Activated T-cell treated with anti-CD3 and anti-CD28 coated beads for 1 hour (primary cell): ENCODE data around the gene MYO1G.
A peak's percentile ranks its signal among the peaks of the same experiment; 100 is the strongest.
"Not testable (repeated sequence)": the region's sequence is repeated elsewhere in the genome, so short reads cannot be mapped to it uniquely, and the experiment has no call there.

ENCODE experiments used
- DNase-seq: peaks from one replicate; pipeline ENCODE4 v3.0.0-alpha.2; 2020; ENCODE audit warnings: low read depth

Gene MYO1G

GRCh38 chr7:44978511-44979366 is at the start of gene MYO1G:
MYO1G (minus strand) TSS chr7:44979015; CDS start chr7:44978961, 54 bp downstream.
- peak; percentile 70 for DNase-seq

DNA sequence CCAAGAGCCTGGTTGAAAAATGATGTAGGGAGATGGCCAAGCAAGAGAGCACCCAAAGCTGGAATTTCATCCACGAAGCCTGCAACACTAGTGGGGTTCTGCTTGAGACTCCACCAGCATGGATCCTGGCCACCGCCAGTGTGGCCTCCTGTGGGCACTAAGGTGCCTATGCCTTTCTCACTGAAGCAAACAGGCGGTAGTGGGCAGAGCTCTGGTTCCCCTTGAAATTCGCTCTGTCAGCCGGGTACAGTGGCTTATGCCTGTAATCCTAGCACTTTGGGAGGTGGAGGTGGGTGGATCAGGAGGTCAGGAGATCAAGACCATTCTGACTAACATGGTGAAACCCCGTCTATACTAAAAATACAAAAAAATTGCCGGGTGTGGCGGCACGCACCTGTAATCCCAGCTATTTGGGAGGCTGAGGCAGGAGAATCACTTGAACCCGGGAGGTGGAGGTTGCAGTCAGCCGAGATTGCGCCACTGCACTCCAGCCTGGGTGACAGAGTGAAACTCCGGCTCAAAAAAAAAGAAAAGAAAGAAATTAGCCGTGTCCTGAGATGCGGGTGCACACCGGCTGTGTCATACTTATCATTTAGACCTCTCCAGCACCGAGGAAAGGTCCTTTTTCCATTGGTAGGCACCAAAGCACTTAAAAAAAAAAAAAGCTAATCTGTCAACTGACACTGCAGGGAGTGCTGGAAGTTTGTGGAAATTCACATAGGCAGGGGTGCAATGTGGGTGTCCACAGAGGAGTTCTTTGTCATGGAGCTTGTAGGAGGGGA is 49.5 kb upstream of the MYO1G start:
- DNase-seq, result no peak

DNA sequence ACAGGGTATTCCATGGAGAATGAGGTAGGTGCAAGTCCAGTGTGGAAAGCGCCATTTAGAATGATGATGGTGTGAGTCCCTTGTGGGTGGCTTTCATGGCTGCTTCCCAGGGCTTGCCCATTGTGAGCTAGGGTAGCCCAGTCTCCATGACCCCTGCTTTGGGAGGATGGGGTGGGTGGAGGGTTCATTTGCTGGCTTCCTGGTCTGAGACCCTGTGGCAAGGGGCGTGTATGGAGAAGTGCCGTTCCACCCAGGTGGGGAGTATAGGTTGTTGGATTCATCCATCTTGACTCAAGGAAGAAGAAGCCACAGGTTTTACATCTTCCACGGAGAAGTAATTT is 48.9 kb upstream of the MYO1G start:
- DNase-seq, result no peak

- DNase-seq, result peak; percentile 7
Observed at GRCh38 chr7:45026984-45027773, 48.4 kb upstream of the MYO1G start.

DNA sequence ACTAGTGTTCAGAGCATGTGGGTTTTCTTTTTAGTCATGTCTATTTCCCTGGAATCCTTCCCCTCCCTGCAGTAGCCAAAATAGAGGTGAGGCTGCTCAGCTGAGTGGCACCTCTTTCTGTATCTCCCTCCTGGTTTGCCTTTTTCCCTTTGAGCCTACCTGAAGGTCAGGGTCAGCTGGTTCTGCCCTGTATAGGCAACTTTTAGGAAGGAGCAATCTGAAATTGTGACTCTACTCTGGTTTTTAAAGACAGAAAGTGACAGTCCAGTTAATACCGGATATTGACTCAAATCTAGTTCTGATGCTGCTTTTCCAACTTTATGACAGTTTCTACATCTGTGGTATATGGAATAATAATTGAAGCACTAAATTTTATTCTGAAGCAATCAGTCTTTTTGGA is 47.2 kb upstream of the MYO1G start:
- no peak for DNase-seq

GRCh38 chr7:45025473-45025872 is 46.7 kb upstream of the MYO1G start:
- DNase-seq, result not testable (repeated sequence)

DNA sequence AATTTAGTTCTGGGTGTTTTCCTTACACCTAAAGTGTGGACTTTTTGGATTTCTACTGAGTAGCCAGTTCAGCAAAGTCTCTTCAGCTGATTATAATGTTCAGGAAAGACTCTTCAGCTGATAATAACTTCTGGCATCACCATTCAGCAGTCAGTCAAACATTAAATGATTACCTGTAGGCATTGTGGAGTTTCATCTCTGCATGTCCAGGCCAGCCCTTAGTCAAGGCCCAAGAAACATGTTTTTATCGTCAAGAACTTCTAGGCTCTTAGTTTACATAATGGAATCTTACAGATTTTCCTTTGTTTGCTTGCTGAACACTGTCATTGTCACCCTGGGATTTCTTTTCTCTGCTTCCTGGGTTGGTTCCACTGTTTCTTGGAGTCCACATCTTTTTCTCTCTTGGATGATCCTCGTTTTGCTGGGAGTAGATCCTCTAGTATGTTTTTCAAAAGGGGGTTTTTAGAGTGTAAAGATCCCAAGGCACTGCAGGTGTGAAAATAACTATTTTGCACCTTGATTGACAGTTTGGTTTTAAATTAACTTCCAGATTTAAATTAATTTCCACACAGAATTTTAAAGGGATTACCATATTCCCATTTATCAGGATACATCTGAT is 45.4 kb upstream of the MYO1G start:
- no peak for DNase-seq

DNA sequence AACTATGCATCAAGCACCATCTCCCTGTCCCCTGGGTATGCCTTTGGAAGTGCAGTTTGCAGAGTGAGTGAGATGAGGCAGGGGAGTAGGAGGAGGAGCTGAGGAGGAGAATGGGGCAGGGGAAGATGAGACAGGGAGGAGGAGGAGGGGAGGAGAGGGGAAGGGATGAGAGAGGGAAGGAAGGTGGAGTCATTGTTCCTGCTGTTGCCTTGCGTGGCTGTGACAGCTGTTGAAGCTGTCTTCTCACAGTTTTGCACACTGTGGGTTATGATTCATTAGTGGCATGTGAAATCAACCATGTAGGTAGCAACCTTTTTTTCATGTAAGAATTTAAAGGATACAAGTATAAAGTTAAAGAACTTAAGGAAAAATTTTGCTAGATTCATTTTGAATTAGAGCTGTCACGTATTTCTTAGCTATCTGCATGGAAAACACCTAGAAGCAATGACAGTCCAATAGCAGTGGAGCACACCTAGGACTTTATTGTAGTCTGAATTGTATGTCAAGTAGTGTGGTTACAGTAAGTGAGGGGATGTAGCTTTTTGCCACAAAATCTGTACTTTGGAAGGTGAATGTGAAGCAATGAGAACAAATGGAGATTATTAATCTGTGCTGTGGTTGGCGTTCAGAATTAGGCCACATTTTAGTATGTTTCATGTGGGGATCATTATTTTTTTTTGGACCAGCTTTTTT is 42.9 kb upstream of the MYO1G start:
- DNase-seq, result no peak

DNA sequence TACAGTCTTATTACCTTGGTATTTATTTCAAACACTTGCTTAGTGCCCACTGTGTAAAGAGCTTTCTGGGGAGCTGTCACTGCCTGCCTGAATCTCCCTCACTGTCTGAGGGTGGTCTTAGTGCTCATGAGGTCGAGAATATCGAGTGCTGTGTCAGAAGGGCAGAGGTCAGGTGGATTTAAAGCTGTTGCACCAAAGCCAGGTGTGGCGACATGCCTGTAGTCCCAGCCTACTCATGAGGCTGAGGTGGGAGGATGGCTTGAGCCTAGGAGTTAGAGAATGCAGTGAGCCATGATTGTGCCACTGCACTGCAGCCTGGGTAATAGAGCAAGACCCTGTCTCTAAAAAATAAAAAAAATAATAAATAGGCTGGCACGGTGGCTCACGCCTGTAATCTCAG is 42.1 kb upstream of the MYO1G start:
- no peak for DNase-seq

DNA sequence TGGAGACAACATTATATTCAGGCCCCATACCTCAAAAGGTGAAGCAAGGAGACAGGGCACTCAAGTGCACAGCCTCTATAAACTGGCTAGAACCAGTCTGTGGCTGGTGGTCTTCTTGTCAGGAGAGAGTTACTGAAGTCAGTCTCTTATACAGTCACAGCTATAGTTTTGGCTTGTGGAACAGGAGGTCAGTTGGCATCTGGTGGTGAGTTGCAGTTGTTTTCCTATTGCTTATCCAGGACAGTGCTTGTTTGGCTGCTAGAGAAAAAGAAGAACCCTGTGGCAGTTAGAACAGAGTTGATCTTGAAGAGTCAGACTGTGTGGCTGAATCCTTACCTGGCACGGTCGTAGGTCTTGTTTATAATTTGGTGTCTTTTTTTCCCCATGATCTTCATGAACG is 38.4 kb upstream of the MYO1G start:
- no peak for DNase-seq

- no peak for DNase-seq
Observed at GRCh38 chr7:45015313-45015712, 36.5 kb upstream of the MYO1G start.

GRCh38 chr7:45013465-45013967 is 34.7 kb upstream of the MYO1G start:
- no peak for DNase-seq

- no peak for DNase-seq
Observed at GRCh38 chr7:45007571-45008328, 28.9 kb upstream of the MYO1G start.

DNA sequence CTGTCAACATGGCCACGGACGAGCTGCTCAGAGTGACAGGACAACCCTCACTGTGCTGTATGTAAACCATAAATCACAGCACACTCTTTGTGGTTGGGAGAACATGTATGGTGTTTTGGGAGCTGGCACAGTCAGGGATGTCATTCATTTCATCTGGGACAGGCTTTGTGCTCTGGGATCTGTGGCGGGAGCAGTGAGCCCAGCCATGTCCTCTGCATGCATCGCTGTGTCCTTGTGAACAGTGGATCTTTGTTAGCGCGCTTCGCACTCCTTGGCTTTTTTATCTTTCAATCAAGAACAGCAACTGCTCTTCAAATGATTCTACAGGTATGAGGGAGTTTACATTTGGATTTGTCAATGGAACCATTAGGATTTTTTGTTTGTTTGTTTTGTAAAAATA is 28.3 kb upstream of the MYO1G start:
- no peak for DNase-seq

DNA sequence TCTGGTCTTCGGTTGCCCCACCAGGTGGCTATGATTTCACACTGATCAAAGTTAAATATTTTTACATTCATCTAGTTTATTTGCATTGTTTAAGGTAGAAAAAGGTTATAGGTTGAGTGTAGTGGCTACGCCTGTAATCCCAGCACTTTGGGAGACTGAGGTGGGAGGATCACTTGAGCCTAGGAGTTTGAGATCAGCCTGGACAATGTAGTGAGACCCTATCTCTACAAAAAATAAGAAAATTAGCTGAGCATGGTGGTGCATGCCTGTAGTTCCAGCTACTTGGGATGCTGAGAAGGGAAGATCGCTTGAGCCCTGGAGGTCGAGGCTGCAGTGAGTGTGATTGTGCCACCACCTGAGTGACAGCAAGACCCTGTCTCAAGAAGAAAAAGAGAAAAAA is 25.0 kb upstream of the MYO1G start:
- DNase-seq, result no peak

GRCh38 chr7:45001826-45002225 is 23.0 kb upstream of the MYO1G start:
- DNase-seq, result no peak

DNA sequence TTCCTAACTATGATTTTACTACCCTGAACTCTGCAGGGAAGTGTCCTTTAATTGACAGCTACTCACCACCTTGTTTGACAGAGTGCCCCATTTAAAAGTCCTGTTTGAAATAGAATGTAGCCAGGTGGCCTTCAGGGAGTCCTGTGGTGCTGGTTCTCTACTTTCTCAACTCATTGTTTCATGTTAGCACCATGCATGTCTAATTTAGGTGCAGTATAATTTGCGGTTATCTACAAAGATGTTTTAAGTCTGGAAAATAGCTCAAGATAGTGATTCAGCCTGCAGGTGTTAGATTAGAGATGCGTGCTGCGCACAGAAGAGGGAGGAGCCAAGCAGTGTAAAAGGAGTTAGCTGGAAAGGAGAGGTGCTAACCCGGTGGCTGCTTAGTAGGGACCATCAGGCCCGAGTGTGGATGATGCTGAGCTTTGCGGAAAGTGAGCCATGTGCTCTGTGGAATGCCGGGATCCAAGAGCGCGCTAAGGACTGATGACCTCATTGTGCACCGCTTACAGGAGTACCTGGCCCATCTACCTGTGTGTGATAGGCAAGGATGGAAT is 22.4 kb upstream of the MYO1G start:
- peak; percentile 43 for DNase-seq

DNA sequence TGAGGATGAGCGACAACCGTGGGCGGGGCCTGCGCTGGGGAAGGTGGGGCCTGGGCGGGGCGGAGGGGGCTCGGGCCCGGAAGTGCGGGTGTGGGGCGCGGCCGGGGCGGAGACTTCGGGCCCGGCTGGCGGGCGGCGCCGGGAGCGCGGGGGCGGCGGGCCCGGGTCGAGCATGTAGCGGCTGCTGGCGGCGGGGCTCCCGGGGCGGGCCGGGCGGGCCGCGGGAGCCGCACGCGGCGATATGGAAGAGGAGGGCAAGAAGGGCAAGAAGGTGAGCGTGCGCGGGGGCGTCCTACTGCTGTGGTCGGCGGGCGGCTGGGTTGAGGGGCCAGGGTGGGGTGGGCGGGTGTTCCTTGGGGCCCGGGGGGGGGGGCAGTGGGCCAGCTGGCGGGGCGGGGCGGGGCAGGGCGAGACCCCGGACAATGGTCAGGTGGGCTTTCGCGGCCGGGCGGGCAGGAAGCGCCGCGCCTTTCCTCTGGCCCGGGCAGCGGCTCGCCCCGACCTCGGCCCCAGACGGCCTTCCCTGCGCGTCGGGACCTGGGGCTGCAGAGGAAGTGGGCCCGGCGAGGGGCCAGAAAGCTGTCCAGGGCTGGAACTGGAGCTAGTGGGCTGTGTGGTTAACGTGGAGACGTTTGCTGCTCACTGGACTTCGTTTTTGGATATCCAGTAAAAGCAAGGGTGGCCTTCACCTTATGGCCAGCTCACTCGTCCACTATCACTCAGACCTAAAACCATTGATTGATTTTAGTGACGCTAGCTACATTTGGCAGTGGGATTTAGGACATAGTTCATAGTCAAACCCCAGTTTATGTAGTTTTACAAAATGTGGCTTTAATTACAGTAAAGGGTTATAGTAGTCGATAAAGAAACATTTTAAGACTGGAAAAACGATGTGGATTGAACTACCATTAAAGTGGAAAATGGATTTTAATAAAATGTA is 21.5 kb upstream of the MYO1G start, which contains the start of gene CCM2:
CCM2 (plus strand) TSS at position 109 of the 940 bp plus-strand sequence; CDS start at position 242, 133 bp downstream.
- DNase-seq, result no peak
